HG02571 (cell line): ENCODE measurements around the gene SMYD3.
"Not testable (repeated sequence)": the region's sequence is repeated elsewhere in the genome, so short reads cannot be mapped to it uniquely, and the experiment has no call there.

Experiments
- ATAC-seq: cut with Tn5 transposase; IDR thresholded peaks from one replicate; pipeline ENCODE4 v1.9.1; 2021; ENCODE audit warnings: mild to moderate bottlenecking, moderate library complexity; ENCODE audit not compliant: unreplicated experiment

SMYD3 gene

DNA sequence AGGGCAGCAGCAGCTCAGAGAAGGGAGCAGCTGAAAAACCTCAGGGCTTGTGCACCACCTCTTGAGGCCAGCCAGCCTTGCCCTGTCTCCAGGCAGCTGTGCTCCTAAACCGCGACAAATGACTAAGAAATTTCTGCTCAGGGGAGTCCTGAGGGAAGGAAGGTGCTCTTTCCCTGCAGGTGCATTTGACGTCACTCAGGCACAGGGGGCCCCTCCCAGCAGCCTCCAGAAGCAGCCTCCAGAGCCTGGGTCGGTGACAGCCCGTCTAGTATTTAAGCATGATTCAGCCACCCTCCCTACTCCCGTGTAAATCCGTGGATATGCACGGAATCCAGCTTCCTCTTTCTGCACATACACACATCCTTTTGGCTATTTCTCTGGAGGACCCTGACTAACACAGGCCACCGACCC is 791.8 kb downstream of the SMYD3 start:
- no peak for ATAC-seq

DNA sequence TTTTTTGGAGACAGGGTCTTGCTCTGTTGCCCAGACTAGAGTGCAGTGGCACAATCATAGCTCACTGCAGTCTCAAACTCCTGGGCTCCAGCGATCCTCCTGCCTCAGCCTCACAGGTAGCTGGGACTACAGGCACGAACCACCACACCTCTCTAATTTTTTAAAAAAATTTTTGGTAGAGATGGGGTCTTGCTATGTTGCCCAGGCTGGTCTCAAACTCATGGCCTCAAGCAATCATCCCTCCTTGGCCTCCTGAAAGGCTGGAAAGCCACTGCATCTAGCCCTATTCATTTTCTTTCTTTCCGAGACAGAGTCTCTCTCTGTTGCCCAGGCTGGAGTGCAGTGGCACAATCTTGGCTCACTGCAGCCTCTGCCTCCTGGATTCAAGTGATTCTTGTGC is 793.1 kb downstream of the SMYD3 start:
- ATAC-seq, result not testable (repeated sequence)

DNA sequence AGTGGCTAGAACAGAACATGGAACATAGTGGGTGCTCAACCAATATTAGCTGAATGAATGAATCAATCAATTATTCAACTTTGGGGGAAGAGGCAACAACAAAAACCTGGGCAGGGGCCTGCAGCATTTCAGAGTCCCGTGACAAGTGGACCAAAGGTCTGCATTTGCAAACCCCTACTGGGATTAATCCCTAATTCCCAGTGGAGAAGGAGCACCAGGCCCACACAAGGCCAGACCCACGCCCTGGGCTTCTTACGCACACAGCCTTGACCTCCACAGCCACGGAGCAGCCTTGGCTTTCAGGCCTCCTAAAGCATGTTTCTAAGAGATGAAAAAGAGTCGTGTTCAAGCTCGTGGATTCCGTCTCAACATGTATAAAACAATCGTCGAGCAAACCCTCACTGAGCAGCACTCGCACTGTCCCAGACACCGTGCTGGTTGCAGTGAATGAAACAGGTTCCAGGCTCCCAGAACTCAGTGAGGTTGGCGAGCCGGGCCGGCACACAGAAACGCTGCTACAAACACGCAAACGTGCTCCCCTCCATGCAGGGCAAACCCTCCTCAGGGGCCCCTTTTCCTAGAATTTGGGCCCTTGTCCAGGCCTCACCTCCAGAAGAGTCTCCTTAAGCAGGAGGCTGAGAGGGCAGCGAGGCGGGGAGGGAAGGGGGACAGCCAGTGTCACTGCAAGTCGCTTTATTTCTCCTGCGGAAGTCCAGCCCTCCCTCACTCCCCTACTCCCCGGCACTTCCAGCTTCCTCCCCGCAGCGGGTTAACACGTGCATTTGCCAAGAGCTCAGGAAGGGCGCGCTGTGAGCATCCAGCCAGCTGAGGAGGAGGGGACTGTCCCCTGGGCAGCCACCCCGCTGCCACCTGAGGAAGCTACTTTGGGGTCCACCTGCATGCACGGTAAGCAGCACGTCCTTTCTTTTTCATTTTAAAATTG is 795.8 kb downstream of the SMYD3 start:
- ATAC-seq, result no peak

DNA sequence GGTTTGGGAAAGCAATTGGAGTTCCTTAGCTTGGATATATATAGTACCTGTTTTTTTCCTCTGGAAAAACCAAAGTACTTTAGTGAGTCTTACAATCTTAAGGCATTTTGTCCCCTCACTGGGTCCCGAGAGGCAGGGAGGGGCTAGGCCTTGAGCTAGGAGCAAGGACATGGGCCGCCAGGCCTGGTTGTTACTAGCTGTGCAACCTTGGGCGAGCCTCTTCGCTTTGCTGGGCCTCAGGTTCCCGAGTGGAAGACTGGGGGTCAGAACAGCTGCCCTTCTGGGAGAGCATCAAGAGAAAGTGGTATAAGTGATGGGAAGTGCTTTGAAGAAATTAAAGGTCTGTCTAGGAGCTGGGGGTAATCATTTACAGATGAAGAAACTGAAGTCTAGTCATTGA is 799.1 kb downstream of the SMYD3 start:
- ATAC-seq, result no peak

DNA sequence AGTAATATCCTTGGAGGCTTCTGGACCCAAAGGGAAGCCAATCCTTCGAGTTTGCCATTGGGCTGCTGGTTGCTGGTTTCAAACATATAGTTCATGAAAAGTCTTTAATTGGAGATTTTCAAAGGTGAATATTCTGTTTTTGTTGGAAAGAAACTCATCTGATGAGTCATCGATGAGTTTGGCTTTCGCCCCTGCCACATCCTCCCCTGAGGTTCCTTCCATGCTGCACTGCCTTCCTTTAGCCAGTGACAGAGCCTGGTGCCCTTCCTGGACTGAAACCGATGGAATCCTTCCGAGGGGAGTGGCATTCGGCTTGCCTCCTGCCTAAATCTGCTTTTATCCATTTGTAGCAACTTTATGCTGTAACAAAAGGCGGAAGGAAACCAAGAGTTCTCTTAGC is 802.3 kb downstream of the SMYD3 start:
- no peak for ATAC-seq

DNA sequence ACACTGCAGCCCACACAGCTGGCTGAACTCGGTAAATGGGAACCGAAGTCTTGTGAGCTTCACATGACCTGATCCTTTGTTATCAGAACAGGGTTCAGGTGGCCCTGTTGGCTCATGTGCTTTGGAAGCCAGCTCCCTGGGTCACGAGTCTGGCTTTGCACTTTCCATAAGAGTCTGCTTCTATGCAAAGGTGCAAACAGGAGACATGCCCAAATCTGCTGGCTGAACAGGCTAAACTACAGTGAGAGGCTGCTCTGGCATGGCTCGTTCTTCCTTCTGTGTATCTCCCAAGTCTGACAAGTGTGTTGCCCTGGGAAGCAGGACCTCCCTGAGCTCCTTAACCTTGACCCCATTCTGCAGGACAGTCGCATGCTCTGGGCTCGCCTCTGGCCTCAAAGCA is 802.7 kb downstream of the SMYD3 start:
- no peak for ATAC-seq

DNA sequence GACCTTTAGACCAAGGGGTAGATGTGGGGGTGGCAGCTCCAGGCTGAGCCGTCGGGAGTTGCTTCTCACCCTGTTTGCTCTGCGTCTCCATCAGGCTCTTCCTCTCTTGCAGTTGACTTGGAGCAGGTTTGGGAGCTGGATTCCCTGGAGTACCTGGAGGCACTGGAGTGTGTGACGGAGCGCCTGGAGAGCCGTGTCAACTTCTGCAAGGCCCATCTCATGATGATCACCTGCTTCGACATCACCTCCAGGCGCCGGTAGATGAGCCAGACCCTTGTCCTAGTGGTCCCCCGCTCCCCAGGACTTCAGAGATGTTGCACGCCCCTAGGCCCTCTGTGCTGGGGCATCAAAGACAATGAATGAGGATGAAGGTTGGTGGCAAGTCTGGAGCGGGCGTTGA is 804.7 kb downstream of the SMYD3 start:
- no peak for ATAC-seq

DNA sequence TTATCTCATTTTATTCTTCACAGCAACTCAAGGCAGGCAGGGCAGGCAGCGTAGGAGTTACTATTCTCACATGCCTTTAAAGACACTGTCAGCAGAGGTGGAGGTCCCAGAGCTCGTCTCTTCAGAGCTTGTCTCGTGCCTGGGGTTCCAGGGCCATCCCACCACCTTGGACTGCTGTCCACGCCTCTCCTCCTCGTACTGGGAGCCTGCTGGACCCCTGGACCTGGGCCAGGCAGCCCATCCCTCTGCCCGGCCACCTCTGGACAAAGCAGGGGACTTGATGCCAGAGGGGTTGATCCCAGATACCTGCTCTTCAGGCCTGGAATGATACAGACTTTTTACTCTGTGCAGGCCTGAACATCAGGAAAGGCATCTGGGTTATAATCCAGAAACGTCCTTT is 805.4 kb downstream of the SMYD3 start:
- ATAC-seq, result no peak

DNA sequence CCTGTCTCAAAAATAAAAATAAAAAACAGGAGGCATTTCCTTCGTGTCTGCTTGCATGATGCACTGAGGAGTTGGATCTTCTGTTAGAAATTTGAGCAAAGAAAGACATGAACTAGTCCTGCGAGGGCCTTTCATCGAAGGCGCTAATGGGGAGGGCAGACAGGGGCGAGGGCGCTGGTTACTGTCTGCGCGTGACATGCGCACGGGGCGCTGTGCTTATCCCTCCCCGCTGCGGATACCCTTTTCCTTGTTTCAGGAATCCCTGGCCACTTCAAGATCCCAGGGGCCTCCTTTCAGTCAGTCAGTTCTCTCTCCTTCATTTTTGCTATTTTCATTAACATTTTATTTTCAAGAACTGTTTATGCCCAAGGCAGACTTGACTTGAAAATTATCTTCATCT is 806.4 kb downstream of the SMYD3 start:
- ATAC-seq, result no peak
